HepG2 (cell line): Measurements from ENCODE around the gene TAS2R60. TPM values are rescaled to one million over a fixed set of nuclear protein-coding genes. Genes with fewer than 3 reads are reported as not detected.
A peak's percentile ranks its signal among the peaks of the same experiment; 100 is the strongest.

Experiments
- ATM ChIP-seq: fragments of 450-650 bp; IDR thresholded peaks from 2 replicates; pipeline ENCODE4 v1.7.1; 2017; ENCODE audit warnings: mild to moderate bottlenecking, borderline replicate concordance
- HMG20B ChIP-seq: conservative IDR thresholded peaks from 2 replicates; pipeline ENCODE4 v1.6.1; 2016; ENCODE audit warnings: missing genetic modification reagents, missing compliant biosample characterization
- ONECUT2 ChIP-seq: sonication (generic); formaldehyde crosslinking; IDR thresholded peaks from 2 replicates; pipeline ENCODE4 v1.4.0; 2020; ENCODE audit warnings: missing genetic modification reagents
- PPARG ChIP-seq: conservative IDR thresholded peaks from 2 replicates; pipeline ENCODE4 v1.6.1; 2016; ENCODE audit warnings: missing biosample characterization, missing genetic modification reagents
- REL ChIP-seq: sonication (generic); formaldehyde crosslinking; conservative IDR thresholded peaks from 2 replicates; pipeline ENCODE4 v1.8.0; 2022; ENCODE audit warnings: mild to moderate bottlenecking, missing genetic modification reagents, moderate library complexity
- SRSF9 ChIP-seq: fragments of 200-400 bp; formaldehyde crosslinking; IDR thresholded peaks from 2 replicates; pipeline ENCODE4 v1.6.1; 2018; ENCODE audit warnings: borderline replicate concordance, mild to moderate bottlenecking, low read depth, low read length; ENCODE audit not compliant: insufficient read depth, poor library complexity, severe bottlenecking
- ZBTB38 ChIP-seq: sonication (generic); formaldehyde crosslinking; IDR thresholded peaks from 2 replicates; pipeline ENCODE4 v1.5.1; 2020; ENCODE audit warnings: mild to moderate bottlenecking, missing genetic modification reagents
- ZNF138 ChIP-seq: sonication (generic); formaldehyde crosslinking; IDR thresholded peaks from 2 replicates; pipeline ENCODE4 v1.5.0; 2020; ENCODE audit warnings: mild to moderate bottlenecking, low read depth, missing genetic modification reagents
- ZNF331 ChIP-seq: sonication (generic); formaldehyde crosslinking; IDR thresholded peaks from 2 replicates; pipeline ENCODE4 v1.4.0; 2020; ENCODE audit warnings: missing genetic modification reagents
- ZNF660 ChIP-seq: sonication (generic); formaldehyde crosslinking; IDR thresholded peaks from 2 replicates; pipeline ENCODE4 v1.5.1; 2020; ENCODE audit warnings: mild to moderate bottlenecking, low read depth, missing genetic modification reagents, borderline replicate concordance
- ZNF781 ChIP-seq: sonication (generic); formaldehyde crosslinking; IDR thresholded peaks from 2 replicates; pipeline ENCODE4 v1.5.1; 2020; ENCODE audit warnings: borderline replicate concordance, mild to moderate bottlenecking, missing genetic modification reagents; ENCODE audit errors: not compliant biosample characterization
- ZNF839 ChIP-seq: sonication (generic); formaldehyde crosslinking; IDR thresholded peaks from 2 replicates; pipeline ENCODE4 v1.4.0; 2020; ENCODE audit warnings: missing genetic modification reagents, mild to moderate bottlenecking, borderline replicate concordance
- ZSCAN22 ChIP-seq: sonication (generic); formaldehyde crosslinking; IDR thresholded peaks from 2 replicates; pipeline ENCODE4 v1.4.0; 2020; ENCODE audit warnings: mild to moderate bottlenecking, missing genetic modification reagents
- polyA plus RNA-seq, 8 experiments: library from polyadenylated mRNA; depleted of rRNA in 3 of 8; stranded (reverse) in 7 of 8; unstranded in 1 of 8; fragments of >200 nt; fragmentation: Illumina TruSeq in 4 of 8; extraction: Trizol in 4 of 8; gene quantifications; 2 replicates each; pipeline versions ENCODE4 v1.2.1 to v1.2.3, GENCODE V29; 2011 to 2016; ENCODE audit warnings: low read depth in 4 of 8, missing spikeins in 1 of 8, mixed read lengths in 1 of 8; ENCODE audit not compliant: insufficient read depth in 1 of 8
- total RNA-seq, 5 experiments: library from RNA; depleted of rRNA; stranded (reverse); fragments of >200 nt; fragmentation: Illumina TruSeq; extraction: Trizol; gene quantifications; 2 replicates each; pipeline ENCODE4 v1.2.3, GENCODE V29; 2016; ENCODE audit warnings: low read depth in 1 of 5
- TF ChIP-seq, protein P1 (sequence below): sonication (generic); formaldehyde crosslinking; IDR thresholded peaks from 2 replicates; pipeline ENCODE4 v1.9.0; 2021; ENCODE audit warnings: missing genetic modification reagents, borderline replicate concordance
- TF ChIP-seq, protein P2 (sequence below): sonication (generic); formaldehyde crosslinking; IDR thresholded peaks from 2 replicates; pipeline ENCODE4 v1.4.0; 2020; ENCODE audit warnings: missing genetic modification reagents
- TF ChIP-seq, protein P3 (sequence below): sonication (generic); formaldehyde crosslinking; conservative IDR thresholded peaks from 2 replicates; pipeline ENCODE4 v1.8.0; 2022; ENCODE audit warnings: low read depth, missing genetic modification reagents
- TF ChIP-seq, protein P4 (sequence below): sonication (generic); formaldehyde crosslinking; IDR thresholded peaks from 2 replicates; pipeline ENCODE4 v1.4.0; 2020; ENCODE audit warnings: missing genetic modification reagents
- TF ChIP-seq, protein P5 (sequence below): sonication (generic); formaldehyde crosslinking; IDR thresholded peaks from 2 replicates; pipeline ENCODE4 v1.9.0; 2021; ENCODE audit warnings: missing genetic modification reagents, mild to moderate bottlenecking, borderline replicate concordance
- TF ChIP-seq, protein P6 (sequence below): sonication (generic); formaldehyde crosslinking; IDR thresholded peaks from 2 replicates; pipeline ENCODE4 v1.8.0; 2022; ENCODE audit warnings: missing genetic modification reagents, low read depth, mild to moderate bottlenecking, borderline replicate concordance
- TF ChIP-seq, protein P7 (sequence below): sonication (generic); formaldehyde crosslinking; IDR thresholded peaks from 2 replicates; pipeline ENCODE4 v1.8.1; 2023; ENCODE audit warnings: mild to moderate bottlenecking, moderate library complexity, missing genetic modification reagents

The TAS2R60 gene
- total and polyA plus RNA-seq, 2 of the 13 experiments (the other 11 are each of a cell fraction or from before 2014, with no cell fraction given), result not detected

DNA sequence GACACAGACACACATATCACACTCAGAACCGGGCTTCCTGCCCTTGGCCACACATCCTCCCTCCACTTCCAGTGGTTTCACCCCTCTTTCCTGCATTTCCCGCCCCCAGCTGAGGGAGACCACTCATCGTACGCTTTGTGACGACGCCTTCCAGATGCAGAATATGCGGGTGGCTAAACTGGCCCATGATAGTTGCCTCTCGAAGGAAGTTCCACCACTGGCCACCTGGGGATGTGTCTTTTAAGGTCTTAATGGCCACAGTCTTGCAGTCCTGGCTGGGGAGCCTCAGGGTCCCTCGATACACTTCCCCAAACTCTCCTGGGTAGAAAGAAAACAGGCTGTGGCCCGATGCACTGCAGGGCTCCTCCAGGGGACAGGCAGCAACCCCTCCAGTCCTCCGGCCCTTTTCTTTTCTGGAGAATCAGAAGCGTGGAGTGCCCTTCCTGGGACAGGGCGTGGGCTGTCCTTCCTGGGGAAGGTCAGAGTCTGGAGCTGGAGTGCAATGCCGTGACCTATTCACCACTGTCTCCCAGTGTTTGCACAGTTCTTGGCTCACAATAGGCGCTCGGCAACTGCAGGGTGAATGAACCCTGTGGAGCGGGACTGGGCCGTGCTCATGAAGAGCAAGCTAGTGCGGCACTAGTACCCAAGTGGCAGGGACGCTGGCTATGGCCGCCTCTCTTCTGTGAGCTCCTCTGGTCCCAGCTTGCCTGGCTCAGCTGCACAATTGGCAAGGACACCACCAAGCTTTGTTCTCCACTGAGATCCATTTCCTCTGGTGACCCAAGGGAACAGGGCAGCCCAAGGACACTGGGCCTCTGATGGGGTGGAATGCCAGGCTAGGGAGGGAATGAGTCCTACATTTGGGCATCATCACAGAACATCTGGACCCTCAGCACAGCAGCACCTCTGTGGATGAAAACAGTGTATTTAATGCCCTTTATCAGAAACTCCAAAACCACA lies 47.8 kb upstream of the TAS2R60 start (continued):
- TF ChIP-seq ATM (no peak), HMG20B (no peak), ZNF839 (CRISPR knock-in tag) (no peak), PPARG (peak; percentile 92), SRSF9 (no peak), ZBTB38 (no peak), ONECUT2 (CRISPR knock-in tag) (no peak), REL (CRISPR knock-in tag) (0 out of 2 replicates have a peak, but pooled peaks have one; percentile 40), ZNF331 (CRISPR knock-in tag) (peak; percentile 71; the same call in 1 of the 2 replicates), ZSCAN22 (CRISPR knock-in tag) (no peak), ZNF781 (peak; percentile 49), ZNF138 (CRISPR knock-in tag) (no peak), ZNF660 (CRISPR knock-in tag) (no peak)
- TF ChIP-seq, protein P1, sequence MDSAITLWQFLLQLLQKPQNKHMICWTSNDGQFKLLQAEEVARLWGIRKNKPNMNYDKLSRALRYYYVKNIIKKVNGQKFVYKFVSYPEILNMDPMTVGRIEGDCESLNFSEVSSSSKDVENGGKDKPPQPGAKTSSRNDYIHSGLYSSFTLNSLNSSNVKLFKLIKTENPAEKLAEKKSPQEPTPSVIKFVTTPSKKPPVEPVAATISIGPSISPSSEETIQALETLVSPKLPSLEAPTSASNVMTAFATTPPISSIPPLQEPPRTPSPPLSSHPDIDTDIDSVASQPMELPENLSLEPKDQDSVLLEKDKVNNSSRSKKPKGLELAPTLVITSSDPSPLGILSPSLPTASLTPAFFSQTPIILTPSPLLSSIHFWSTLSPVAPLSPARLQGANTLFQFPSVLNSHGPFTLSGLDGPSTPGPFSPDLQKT, result no peak
- TF ChIP-seq, protein P2, sequence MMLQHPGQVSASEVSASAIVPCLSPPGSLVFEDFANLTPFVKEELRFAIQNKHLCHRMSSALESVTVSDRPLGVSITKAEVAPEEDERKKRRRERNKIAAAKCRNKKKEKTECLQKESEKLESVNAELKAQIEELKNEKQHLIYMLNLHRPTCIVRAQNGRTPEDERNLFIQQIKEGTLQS (CRISPR knock-in tag), result no peak
- TF ChIP-seq, protein P3, sequence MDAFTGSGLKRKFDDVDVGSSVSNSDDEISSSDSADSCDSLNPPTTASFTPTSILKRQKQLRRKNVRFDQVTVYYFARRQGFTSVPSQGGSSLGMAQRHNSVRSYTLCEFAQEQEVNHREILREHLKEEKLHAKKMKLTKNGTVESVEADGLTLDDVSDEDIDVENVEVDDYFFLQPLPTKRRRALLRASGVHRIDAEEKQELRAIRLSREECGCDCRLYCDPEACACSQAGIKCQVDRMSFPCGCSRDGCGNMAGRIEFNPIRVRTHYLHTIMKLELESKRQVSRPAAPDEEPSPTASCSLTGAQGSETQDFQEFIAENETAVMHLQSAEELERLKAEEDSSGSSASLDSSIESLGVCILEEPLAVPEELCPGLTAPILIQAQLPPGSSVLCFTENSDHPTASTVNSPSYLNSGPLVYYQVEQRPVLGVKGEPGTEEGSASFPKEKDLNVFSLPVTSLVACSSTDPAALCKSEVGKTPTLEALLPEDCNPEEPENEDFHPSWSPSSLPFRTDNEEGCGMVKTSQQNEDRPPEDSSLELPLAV (CRISPR knock-in tag), result no peak
- TF ChIP-seq, protein P4, sequence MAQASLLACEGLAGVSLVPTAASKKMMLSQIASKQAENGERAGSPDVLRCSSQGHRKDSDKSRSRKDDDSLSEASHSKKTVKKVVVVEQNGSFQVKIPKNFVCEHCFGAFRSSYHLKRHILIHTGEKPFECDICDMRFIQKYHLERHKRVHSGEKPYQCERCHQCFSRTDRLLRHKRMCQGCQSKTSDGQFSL (CRISPR knock-in tag), result no peak
- TF ChIP-seq, protein P5, sequence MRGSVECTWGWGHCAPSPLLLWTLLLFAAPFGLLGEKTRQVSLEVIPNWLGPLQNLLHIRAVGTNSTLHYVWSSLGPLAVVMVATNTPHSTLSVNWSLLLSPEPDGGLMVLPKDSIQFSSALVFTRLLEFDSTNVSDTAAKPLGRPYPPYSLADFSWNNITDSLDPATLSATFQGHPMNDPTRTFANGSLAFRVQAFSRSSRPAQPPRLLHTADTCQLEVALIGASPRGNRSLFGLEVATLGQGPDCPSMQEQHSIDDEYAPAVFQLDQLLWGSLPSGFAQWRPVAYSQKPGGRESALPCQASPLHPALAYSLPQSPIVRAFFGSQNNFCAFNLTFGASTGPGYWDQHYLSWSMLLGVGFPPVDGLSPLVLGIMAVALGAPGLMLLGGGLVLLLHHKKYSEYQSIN (CRISPR knock-in tag), result no peak
- TF ChIP-seq, protein P6, sequence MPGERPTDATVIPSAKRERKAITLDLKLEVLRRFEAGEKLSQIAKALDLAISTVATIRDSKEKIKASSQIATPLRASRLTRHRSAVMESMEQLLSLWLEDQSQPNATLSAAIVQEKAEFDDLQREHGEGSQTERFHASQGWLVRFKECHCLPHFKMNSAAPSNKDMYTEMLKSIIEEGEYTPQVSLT (CRISPR knock-in tag), result no peak
- TF ChIP-seq, protein P7, sequence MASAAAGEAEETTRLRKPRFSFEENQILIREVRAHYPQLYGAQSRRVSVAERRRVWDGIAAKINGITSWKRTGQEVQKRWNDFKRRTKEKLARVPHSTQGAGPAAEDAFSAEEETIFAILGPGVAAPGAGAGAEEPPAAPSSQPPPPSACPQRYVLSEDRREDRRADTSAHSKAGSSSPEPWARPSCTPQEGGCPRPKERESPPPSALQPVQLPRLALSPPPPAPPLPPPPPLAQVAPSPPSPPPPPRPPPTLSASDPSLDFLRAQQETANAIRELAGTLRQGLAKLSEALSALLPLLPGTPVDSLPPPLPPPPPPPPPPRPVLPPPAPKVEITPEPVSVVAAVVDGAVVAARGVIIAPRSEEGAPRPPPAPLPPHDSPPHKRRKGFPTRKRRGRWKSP (CRISPR knock-in tag), result peak; percentile 75; the same call in 1 of the 2 replicates
